Smooth muscle cell (in vitro differentiated cells): ENCODE data around the gene MYO5A. TPM values are rescaled to one million over a fixed set of nuclear protein-coding genes. Genes with fewer than 3 reads are reported as not detected.

Experiments used
- DNase-seq: peaks from one replicate; lab custom pipeline; 2025; ENCODE audit not compliant: unreplicated experiment; lab: John Stamatoyannopoulos, UW
- H2AFZ ChIP-seq: fragments of 200-600 bp; sonication (generic); 2 replicates; pipeline ENCODE4 v1.6.0; 2016; ENCODE audit warnings: antibody characterized with exemption, low read depth, mild to moderate bottlenecking
- H3F3A ChIP-seq: fragments of 200-600 bp; sonication (generic); 2 replicates; pipeline ENCODE4 v1.6.0; 2017; ENCODE audit warnings: antibody characterized with exemption, low read depth
- H3K27ac ChIP-seq: fragments of 200-600 bp; sonication (generic); 2 replicates; pipeline ENCODE4 v1.5.1; 2016; ENCODE audit warnings: low read depth, mild to moderate bottlenecking
- H3K27me3 ChIP-seq: fragments of 200-600 bp; sonication (generic); 2 replicates; pipeline ENCODE4 v1.6.1; 2016; ENCODE audit warnings: low read depth, mild to moderate bottlenecking
- H3K36me3 ChIP-seq: fragments of 200-600 bp; sonication (generic); 2 replicates; pipeline ENCODE4 v1.5.1; 2016; ENCODE audit warnings: low read depth
- H3K4me1 ChIP-seq: fragments of 200-600 bp; sonication (generic); 2 replicates; pipeline ENCODE4 v1.5.1; 2016; ENCODE audit warnings: low read depth
- H3K4me2 ChIP-seq: fragments of 200-600 bp; sonication (generic); 2 replicates; pipeline ENCODE4 v1.6.0; 2016; ENCODE audit warnings: mild to moderate bottlenecking
- H3K4me3 ChIP-seq: fragments of 200-600 bp; sonication (generic); 2 replicates; pipeline ENCODE4 v1.5.1; 2016; ENCODE audit warnings: mild to moderate bottlenecking
- H3K79me2 ChIP-seq: fragments of 200-600 bp; sonication (generic); 2 replicates; pipeline ENCODE4 v1.6.0; 2016; ENCODE audit warnings: low read depth, mild to moderate bottlenecking
- H3K9ac ChIP-seq: fragments of 200-600 bp; sonication (generic); 2 replicates; pipeline ENCODE4 v1.6.0; 2016; ENCODE audit warnings: low read depth
- H3K9me3 ChIP-seq: fragments of 200-600 bp; sonication (generic); replicated peaks from 2 replicates; pipeline ENCODE4 v1.5.1; 2016; ENCODE audit warnings: low read depth
- H4K20me1 ChIP-seq: fragments of 200-600 bp; sonication (generic); 2 replicates; pipeline ENCODE4 v1.6.0; 2016; ENCODE audit warnings: low read depth
- WGBS: methylation state at CpG from one replicate; pipeline ENCODE4 v1.1.7; 2016; ENCODE audit warnings: low lambda C conversion rate; 5-methylcytosine and 5-hydroxymethylcytosine counted together
- polyA plus RNA-seq: library from polyadenylated mRNA; unstranded; fragments of >200 nt; fragmentation: Nextera tagmentation; extraction: Ambion mirVana; gene quantifications from 2 replicates; pipeline ENCODE4 v1.2.1, GENCODE V29; 2016
- total RNA-seq: library from RNA; depleted of rRNA; stranded (reverse); fragments of >200 nt; gene quantifications from 2 replicates; pipeline ENCODE4 v1.2.3, GENCODE V29; 2014
- TF ChIP-seq, protein P1 (sequence below): fragments of 200-600 bp; sonication (generic); IDR thresholded peaks from 2 replicates; pipeline ENCODE4 v1.5.1; 2017; ENCODE audit warnings: borderline replicate concordance, mild to moderate bottlenecking, antibody characterized with exemption; ENCODE audit not compliant: insufficient read depth, poor library complexity, severe bottlenecking

MYO5A gene
- total and polyA plus RNA-seq, 2 experiments from 2014 or later, result 29.4 to 68.8 TPM

DNA sequence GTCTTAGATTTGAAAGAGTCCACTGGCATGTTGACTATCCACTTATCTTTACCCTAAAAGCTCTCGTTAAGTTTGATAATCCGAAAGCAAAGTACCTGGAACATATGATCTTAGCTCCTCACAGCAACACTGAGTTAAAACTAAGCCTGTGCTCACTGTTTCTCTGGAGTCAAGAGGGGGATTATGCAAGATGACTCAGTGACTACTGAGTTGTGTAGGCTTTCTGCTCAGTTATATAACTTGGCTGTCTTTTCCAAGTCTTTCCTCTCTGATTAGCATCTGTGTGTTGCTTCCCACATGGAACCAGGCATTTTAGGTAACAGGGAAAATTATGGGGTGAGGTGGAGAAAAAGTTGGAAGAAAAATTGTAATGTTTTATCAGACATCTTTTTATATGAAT, 201.9 kb downstream of the MYO5A start:
- Histone ChIP-seq H3K9me3 (no peaks in the 10 kb centered on the region), H4K20me1 (peaks cover 8% of the 10 kb centered on the region), H3K27ac (no peak overlapping the region), H3K27me3 (no peaks in the 10 kb centered on the region), H3F3A (no peaks in the 10 kb centered on the region), H3K4me2 (no peak overlapping the region), H3K36me3 (peaks cover 9% of the 10 kb centered on the region), H3K79me2 (no peaks in the 10 kb centered on the region), H2AFZ (no peak overlapping the region), H3K9ac (no peak overlapping the region), H3K4me3 (no peak overlapping the region), H3K4me1 (no peaks in the 10 kb centered on the region)
- WGBS, result 39% methylated on average over 2 of the region's 2 CpGs
- TF ChIP-seq, protein P1, sequence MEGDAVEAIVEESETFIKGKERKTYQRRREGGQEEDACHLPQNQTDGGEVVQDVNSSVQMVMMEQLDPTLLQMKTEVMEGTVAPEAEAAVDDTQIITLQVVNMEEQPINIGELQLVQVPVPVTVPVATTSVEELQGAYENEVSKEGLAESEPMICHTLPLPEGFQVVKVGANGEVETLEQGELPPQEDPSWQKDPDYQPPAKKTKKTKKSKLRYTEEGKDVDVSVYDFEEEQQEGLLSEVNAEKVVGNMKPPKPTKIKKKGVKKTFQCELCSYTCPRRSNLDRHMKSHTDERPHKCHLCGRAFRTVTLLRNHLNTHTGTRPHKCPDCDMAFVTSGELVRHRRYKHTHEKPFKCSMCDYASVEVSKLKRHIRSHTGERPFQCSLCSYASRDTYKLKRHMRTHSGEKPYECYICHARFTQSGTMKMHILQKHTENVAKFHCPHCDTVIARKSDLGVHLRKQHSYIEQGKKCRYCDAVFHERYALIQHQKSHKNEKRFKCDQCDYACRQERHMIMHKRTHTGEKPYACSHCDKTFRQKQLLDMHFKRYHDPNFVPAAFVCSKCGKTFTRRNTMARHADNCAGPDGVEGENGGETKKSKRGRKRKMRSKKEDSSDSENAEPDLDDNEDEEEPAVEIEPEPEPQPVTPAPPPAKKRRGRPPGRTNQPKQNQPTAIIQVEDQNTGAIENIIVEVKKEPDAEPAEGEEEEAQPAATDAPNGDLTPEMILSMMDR, result no peak
- DNase-seq, result no peak

DNA sequence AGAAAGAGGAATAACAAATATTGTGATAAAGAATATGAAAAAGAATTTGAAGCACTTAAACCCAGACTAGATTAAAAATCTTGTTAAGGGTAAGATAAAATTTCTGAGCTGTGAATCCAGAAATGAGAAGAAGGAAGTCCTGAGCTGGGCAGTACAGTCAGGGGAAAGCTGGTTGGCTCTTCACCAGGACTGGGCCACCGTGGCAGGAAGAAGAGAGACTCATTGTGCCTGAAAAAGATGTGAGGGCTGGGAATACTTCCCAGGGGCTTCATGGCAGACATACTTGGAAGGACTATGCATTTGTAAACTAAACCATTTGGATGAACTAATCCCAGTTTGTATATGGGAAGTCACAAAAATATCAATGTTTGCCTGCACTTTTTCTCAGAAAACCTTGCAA, 204.6 kb downstream of the MYO5A start:
- Histone ChIP-seq H3F3A (no peaks in the 10 kb centered on the region), H3K79me2 (no peaks in the 10 kb centered on the region), H3K4me1 (no peaks in the 10 kb centered on the region), H3K9me3 (no peaks in the 10 kb centered on the region), H3K9ac (no peak overlapping the region), H2AFZ (no peak overlapping the region), H3K4me2 (no peak overlapping the region), H3K36me3 (peaks cover 9% of the 10 kb centered on the region), H4K20me1 (peaks cover 8% of the 10 kb centered on the region), H3K27ac (no peak overlapping the region), H3K4me3 (no peak overlapping the region), H3K27me3 (no peaks in the 10 kb centered on the region)
- no peak for DNase-seq
- TF ChIP-seq, protein P1, result no peak
- 94% methylated on average over 1 of the region's 1 CpG for WGBS

GRCh38 chr15:52318729-52319500, 209.8 kb downstream of the MYO5A start:
- Histone ChIP-seq H3K4me1 (no peaks in the 10 kb centered on the region), H4K20me1 (no peaks in the 10 kb centered on the region), H2AFZ (no peak overlapping the region), H3K4me2 (no peak overlapping the region), H3K9ac (no peak overlapping the region), H3K79me2 (no peaks in the 10 kb centered on the region), H3K4me3 (no peak overlapping the region), H3K9me3 (no peaks in the 10 kb centered on the region), H3F3A (no peaks in the 10 kb centered on the region), H3K36me3 (peaks cover 15% of the 10 kb centered on the region), H3K27ac (no peak overlapping the region), H3K27me3 (no peaks in the 10 kb centered on the region)
- TF ChIP-seq, protein P1, result no peak
- DNase-seq, result no peak
- WGBS, result 94% methylated on average over 13 of the region's 13 CpGs

GRCh38 chr15:52317688-52318087, 211.0 kb downstream of the MYO5A start:
- 94% methylated on average over 2 of the region's 2 CpGs for WGBS
- no peak overlapping the region for H2AFZ ChIP-seq
- H3K4me1 ChIP-seq, result no peaks in the 10 kb centered on the region
- no peaks in the 10 kb centered on the region for H3F3A ChIP-seq
- peaks cover 18% of the 10 kb centered on the region for H3K36me3 ChIP-seq
- no peaks in the 10 kb centered on the region for H3K79me2 ChIP-seq
- no peak for DNase-seq
- no peaks in the 10 kb centered on the region for H3K27me3 ChIP-seq
- TF ChIP-seq, protein P1, result no peak
- no peak overlapping the region for H3K4me3 ChIP-seq
- no peak overlapping the region for H3K4me2 ChIP-seq
- no peak overlapping the region for H3K27ac ChIP-seq
- no peaks in the 10 kb centered on the region for H3K9me3 ChIP-seq
- H4K20me1 ChIP-seq, result no peaks in the 10 kb centered on the region
- H3K9ac ChIP-seq, result no peak overlapping the region
